WTC11 (cell line): Measurements from ENCODE around the gene FANCI. TPM values are rescaled to one million over a fixed set of nuclear protein-coding genes. Genes with fewer than 3 reads are reported as not detected.

ENCODE experiments used
- ATAC-seq: fragments of 200-7000 bp; cut with Tn5 transposase; 2 replicates; pipeline ENCODE4 v1.10.0; 2021; ENCODE audit warnings: mild to moderate bottlenecking, moderate library complexity
- CTCF ChIA-PET: fragments of 300-600 bp; sonication (Branson Sonifier 250); formaldehyde crosslinking; loops from one replicate; lab custom pipeline; 2021; ENCODE audit warnings: antibody characterized with exemption; lab: Charles Lee
- POLR2A ChIA-PET: fragments of 350-600 bp; sonication (Branson Sonifier 250); formaldehyde crosslinking; loops from one replicate; lab custom pipeline; 2021; ENCODE audit warnings: antibody characterized with exemption; lab: Charles Lee
- DNase-seq: peaks from one replicate; pipeline ENCODE4 v3.0.0; 2021; ENCODE audit warnings: low spot score
- H3K27ac Mint-ChIP-seq: 2 replicates; pipeline ENCODE4 v1.8.0; 2021; ENCODE audit warnings: mixed read lengths
- H3K27me3 Mint-ChIP-seq: 2 replicates; pipeline ENCODE4 v1.8.0; 2021; ENCODE audit warnings: low read depth, mild to moderate bottlenecking, moderate library complexity, mixed read lengths
- H3K36me3 Mint-ChIP-seq: 2 replicates; pipeline ENCODE4 v1.8.0; 2021; ENCODE audit warnings: mixed read lengths
- H3K4me1 Mint-ChIP-seq: 2 replicates; pipeline ENCODE4 v1.8.0; 2022; ENCODE audit warnings: mixed read lengths
- H3K4me3 Mint-ChIP-seq: 2 replicates; pipeline ENCODE4 v1.8.0; 2021; ENCODE audit warnings: mild to moderate bottlenecking, moderate library complexity, mixed read lengths
- H3K9me3 Mint-ChIP-seq: 2 replicates; pipeline ENCODE4 v1.8.0; 2021; ENCODE audit warnings: mixed read lengths
- ATF1 ChIP-seq: sonication (generic); formaldehyde crosslinking; IDR thresholded peaks from 2 replicates; pipeline ENCODE4 v1.8.1; 2023; ENCODE audit warnings: mild to moderate bottlenecking, moderate library complexity, missing genetic modification reagents
- FOXK1 ChIP-seq: sonication (generic); formaldehyde crosslinking; IDR thresholded peaks from 2 replicates; pipeline ENCODE4 v1.8.0; 2022; ENCODE audit warnings: mild to moderate bottlenecking, moderate library complexity, missing genetic modification reagents
- FOXP1 ChIP-seq: sonication (generic); formaldehyde crosslinking; IDR thresholded peaks from 2 replicates; pipeline ENCODE4 v1.8.0; 2022; ENCODE audit warnings: missing genetic modification reagents, mild to moderate bottlenecking, moderate library complexity, borderline replicate concordance
- GTF2I ChIP-seq: fragments of 250-450 bp; sonication (Bioruptor Pico); conservative IDR thresholded peaks from 2 replicates; pipeline ENCODE4 v1.4.0; 2021; ENCODE audit warnings: mild to moderate bottlenecking
- SMAD4 ChIP-seq: sonication (generic); formaldehyde crosslinking; IDR thresholded peaks from 2 replicates; pipeline ENCODE4 v1.8.0; 2022; ENCODE audit warnings: mild to moderate bottlenecking, missing genetic modification reagents
- TCF7 ChIP-seq: sonication (generic); formaldehyde crosslinking; IDR thresholded peaks from 2 replicates; pipeline ENCODE4 v1.8.0; 2022; ENCODE audit warnings: mild to moderate bottlenecking, low read depth, missing genetic modification reagents, moderate library complexity
- ZNF232 ChIP-seq: sonication (generic); formaldehyde crosslinking; IDR thresholded peaks from 2 replicates; pipeline ENCODE4 v1.8.0; 2022; ENCODE audit warnings: mild to moderate bottlenecking, missing genetic modification reagents
- ZNF317 ChIP-seq: sonication (generic); formaldehyde crosslinking; IDR thresholded peaks from 2 replicates; pipeline ENCODE4 v1.8.1; 2023; ENCODE audit warnings: low read depth, mild to moderate bottlenecking, moderate library complexity, missing genetic modification reagents, borderline replicate concordance
- ZNF416 ChIP-seq: fragments of 250-450 bp; sonication (Bioruptor Pico); IDR thresholded peaks from 2 replicates; pipeline ENCODE4 v1.9.0; 2021; ENCODE audit warnings: mild to moderate bottlenecking, inconsistent platforms
- total RNA-seq: library from RNA; stranded (reverse); gene quantifications from 3 replicates; pipeline ENCODE4 v1.2.3, GENCODE V29; 2021
- TF ChIP-seq, protein P1 (sequence below): fragments of 250-450 bp; sonication (Bioruptor Pico); IDR thresholded peaks from 2 replicates; pipeline ENCODE4 v1.9.0; 2021; ENCODE audit warnings: mild to moderate bottlenecking, borderline replicate concordance
- TF ChIP-seq, protein P2 (sequence below): sonication (generic); formaldehyde crosslinking; IDR thresholded peaks from 2 replicates; pipeline ENCODE4 v1.8.0; 2023; ENCODE audit warnings: mild to moderate bottlenecking, missing genetic modification reagents
- TF ChIP-seq, protein P3 (sequence below): sonication (generic); formaldehyde crosslinking; IDR thresholded peaks from 2 replicates; pipeline ENCODE4 v1.8.0; 2023; ENCODE audit warnings: missing genetic modification reagents
- TF ChIP-seq, protein P4 (sequence below): sonication (generic); formaldehyde crosslinking; IDR thresholded peaks from 2 replicates; pipeline ENCODE4 v1.8.1; 2023; ENCODE audit warnings: mild to moderate bottlenecking, missing genetic modification reagents, moderate library complexity
- TF ChIP-seq, protein P5 (sequence below): fragments of 250-450 bp; sonication (Bioruptor Pico); conservative IDR thresholded peaks from 2 replicates; pipeline ENCODE4 v1.9.0; 2021; ENCODE audit warnings: mild to moderate bottlenecking
- TF ChIP-seq, protein P6 (sequence below): sonication (generic); formaldehyde crosslinking; IDR thresholded peaks from 2 replicates; pipeline ENCODE4 v1.8.0; 2022; ENCODE audit warnings: mild to moderate bottlenecking, missing genetic modification reagents
- TF ChIP-seq, protein P7 (sequence below): fragments of 250-450 bp; sonication (Bioruptor Pico); IDR thresholded peaks from 2 replicates; pipeline ENCODE4 v1.9.0; 2021; ENCODE audit warnings: mild to moderate bottlenecking

The FANCI gene
- total RNA-seq, 1 experiment from 2014 or later: 108 TPM

DNA sequence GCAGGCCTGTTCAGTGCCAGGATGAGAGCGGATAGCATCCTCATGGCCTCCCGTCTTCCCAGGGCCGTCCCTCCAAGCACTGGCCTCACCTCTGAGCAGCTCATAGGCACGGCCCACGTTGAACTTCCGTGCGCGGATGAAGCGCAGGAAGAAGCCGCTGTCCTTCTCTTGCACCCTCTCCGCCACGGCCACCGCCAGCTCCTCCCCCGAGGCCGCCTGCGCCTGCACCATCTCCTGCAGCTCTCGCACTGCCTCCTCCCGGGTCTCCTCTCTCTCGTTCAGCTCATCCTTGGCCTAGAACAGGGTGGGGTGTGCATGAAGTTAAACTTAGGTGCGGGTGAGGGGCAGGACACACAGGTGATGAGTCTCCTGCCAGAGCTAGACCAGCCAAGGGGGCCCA lies 26.7 kb upstream of the FANCI start (continued):
- TF ChIP-seq ZNF232: no peak
- no peak for TF ChIP-seq SMAD4 (CRISPR knock-in tag)
- TF ChIP-seq, protein P1, sequence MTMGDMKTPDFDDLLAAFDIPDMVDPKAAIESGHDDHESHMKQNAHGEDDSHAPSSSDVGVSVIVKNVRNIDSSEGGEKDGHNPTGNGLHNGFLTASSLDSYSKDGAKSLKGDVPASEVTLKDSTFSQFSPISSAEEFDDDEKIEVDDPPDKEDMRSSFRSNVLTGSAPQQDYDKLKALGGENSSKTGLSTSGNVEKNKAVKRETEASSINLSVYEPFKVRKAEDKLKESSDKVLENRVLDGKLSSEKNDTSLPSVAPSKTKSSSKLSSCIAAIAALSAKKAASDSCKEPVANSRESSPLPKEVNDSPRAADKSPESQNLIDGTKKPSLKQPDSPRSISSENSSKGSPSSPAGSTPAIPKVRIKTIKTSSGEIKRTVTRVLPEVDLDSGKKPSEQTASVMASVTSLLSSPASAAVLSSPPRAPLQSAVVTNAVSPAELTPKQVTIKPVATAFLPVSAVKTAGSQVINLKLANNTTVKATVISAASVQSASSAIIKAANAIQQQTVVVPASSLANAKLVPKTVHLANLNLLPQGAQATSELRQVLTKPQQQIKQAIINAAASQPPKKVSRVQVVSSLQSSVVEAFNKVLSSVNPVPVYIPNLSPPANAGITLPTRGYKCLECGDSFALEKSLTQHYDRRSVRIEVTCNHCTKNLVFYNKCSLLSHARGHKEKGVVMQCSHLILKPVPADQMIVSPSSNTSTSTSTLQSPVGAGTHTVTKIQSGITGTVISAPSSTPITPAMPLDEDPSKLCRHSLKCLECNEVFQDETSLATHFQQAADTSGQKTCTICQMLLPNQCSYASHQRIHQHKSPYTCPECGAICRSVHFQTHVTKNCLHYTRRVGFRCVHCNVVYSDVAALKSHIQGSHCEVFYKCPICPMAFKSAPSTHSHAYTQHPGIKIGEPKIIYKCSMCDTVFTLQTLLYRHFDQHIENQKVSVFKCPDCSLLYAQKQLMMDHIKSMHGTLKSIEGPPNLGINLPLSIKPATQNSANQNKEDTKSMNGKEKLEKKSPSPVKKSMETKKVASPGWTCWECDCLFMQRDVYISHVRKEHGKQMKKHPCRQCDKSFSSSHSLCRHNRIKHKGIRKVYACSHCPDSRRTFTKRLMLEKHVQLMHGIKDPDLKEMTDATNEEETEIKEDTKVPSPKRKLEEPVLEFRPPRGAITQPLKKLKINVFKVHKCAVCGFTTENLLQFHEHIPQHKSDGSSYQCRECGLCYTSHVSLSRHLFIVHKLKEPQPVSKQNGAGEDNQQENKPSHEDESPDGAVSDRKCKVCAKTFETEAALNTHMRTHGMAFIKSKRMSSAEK (CRISPR knock-in tag): no peak
- TF ChIP-seq GTF2I (CRISPR knock-in tag): no peak
- TF ChIP-seq, all 79 proteins: peak for 0

DNA sequence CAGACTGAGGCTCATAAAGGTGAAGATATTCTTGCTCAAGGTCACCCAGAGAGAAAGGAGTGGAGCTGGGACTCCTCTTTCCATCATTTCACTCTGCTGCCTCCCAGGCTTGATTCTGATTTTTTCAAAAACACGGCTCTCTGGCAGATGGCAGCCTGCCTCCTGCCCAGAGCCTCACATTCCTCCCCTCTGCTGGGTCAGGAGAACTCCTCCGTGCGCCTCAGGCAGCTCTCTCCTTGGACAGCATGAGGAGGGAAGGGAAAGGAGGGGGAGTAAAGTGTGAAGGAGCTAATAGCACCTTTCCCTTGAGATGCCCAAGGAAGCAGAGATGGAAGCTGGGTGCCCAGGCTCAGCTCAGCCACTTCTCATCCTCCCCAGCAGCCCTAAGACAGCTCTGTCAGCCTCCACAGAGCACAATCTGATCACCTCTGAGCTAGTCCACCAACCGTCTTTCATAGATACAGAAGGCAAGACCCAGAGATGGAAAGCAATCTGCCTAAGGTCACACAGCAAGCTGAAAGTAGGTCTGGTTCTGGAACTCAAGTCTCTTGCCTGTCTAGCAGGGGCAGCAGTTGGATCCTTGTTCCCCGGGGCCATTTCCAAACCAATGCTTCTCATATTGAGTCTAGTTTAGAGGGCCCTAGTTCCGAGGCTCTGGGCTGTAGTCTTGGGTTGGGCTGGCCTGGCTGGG lies 25.9 kb upstream of the FANCI start:
- Mint-ChIP-seq H3K4me1 (0 out of 2 replicates have a peak, but pooled peaks cover 3% of the 10 kb centered on the region), H3K36me3 (no peaks in the 10 kb centered on the region), H3K27ac (no peak overlapping the region), H3K4me3 (no peak overlapping the region), H3K27me3 (peaks cover 3% of the 10 kb centered on the region; the same call in 1 of the 2 replicates), H3K9me3 (no peaks in the 10 kb centered on the region)
- POLR2A ChIA-PET: no interaction called here
- CTCF ChIA-PET: interaction anchor here (4.4 kb wide), 1 partner anchor 12 kb away, joined by 56 read pairs; no protein-coding TSS in a partner anchor
- DNase-seq (no peak), ATAC-seq (no peak)
- TF ChIP-seq, protein P2, sequence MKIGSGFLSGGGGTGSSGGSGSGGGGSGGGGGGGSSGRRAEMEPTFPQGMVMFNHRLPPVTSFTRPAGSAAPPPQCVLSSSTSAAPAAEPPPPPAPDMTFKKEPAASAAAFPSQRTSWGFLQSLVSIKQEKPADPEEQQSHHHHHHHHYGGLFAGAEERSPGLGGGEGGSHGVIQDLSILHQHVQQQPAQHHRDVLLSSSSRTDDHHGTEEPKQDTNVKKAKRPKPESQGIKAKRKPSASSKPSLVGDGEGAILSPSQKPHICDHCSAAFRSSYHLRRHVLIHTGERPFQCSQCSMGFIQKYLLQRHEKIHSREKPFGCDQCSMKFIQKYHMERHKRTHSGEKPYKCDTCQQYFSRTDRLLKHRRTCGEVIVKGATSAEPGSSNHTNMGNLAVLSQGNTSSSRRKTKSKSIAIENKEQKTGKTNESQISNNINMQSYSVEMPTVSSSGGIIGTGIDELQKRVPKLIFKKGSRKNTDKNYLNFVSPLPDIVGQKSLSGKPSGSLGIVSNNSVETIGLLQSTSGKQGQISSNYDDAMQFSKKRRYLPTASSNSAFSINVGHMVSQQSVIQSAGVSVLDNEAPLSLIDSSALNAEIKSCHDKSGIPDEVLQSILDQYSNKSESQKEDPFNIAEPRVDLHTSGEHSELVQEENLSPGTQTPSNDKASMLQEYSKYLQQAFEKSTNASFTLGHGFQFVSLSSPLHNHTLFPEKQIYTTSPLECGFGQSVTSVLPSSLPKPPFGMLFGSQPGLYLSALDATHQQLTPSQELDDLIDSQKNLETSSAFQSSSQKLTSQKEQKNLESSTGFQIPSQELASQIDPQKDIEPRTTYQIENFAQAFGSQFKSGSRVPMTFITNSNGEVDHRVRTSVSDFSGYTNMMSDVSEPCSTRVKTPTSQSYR (CRISPR knock-in tag): no peak
- TF ChIP-seq, protein P3, sequence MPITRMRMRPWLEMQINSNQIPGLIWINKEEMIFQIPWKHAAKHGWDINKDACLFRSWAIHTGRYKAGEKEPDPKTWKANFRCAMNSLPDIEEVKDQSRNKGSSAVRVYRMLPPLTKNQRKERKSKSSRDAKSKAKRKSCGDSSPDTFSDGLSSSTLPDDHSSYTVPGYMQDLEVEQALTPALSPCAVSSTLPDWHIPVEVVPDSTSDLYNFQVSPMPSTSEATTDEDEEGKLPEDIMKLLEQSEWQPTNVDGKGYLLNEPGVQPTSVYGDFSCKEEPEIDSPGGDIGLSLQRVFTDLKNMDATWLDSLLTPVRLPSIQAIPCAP (CRISPR knock-in tag): no peak
- TF ChIP-seq GTF2I (CRISPR knock-in tag) (no peak), FOXK1 (CRISPR knock-in tag) (no peak)
- TF ChIP-seq, protein P4, sequence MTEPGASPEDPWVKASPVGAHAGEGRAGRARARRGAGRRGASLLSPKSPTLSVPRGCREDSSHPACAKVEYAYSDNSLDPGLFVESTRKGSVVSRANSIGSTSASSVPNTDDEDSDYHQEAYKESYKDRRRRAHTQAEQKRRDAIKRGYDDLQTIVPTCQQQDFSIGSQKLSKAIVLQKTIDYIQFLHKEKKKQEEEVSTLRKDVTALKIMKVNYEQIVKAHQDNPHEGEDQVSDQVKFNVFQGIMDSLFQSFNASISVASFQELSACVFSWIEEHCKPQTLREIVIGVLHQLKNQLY (CRISPR knock-in tag): no peak

DNA sequence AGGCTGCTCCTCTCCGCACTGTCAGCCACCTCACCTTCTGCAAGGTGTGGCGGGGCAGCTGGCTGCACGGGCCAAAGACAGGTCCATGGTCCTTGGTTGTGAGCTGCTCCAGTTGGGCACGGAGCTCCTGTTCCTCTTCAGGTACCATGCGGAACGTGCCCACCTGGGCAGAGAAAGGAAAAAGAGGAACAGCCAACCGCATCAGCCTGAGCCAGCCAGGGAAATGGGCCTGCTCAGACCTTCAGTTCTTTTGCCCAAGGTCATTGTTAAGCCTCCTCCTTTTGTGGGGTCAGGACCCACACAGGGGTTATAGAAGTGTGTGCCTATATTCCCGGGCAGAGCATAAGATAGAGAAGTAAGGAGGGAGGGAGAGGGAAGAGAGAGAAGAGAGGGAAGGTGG lies 25.2 kb upstream of the FANCI start:
- POLR2A ChIA-PET: no interaction called here
- ATAC-seq: no peak
- TF ChIP-seq FOXP1 (CRISPR knock-in tag) (no peak), ZNF416 (CRISPR knock-in tag) (no peak), ATF1 (CRISPR knock-in tag) (no peak), FOXK1 (CRISPR knock-in tag) (no peak), ZNF317 (CRISPR knock-in tag) (no peak), TCF7 (no peak)
- TF ChIP-seq, protein P5, sequence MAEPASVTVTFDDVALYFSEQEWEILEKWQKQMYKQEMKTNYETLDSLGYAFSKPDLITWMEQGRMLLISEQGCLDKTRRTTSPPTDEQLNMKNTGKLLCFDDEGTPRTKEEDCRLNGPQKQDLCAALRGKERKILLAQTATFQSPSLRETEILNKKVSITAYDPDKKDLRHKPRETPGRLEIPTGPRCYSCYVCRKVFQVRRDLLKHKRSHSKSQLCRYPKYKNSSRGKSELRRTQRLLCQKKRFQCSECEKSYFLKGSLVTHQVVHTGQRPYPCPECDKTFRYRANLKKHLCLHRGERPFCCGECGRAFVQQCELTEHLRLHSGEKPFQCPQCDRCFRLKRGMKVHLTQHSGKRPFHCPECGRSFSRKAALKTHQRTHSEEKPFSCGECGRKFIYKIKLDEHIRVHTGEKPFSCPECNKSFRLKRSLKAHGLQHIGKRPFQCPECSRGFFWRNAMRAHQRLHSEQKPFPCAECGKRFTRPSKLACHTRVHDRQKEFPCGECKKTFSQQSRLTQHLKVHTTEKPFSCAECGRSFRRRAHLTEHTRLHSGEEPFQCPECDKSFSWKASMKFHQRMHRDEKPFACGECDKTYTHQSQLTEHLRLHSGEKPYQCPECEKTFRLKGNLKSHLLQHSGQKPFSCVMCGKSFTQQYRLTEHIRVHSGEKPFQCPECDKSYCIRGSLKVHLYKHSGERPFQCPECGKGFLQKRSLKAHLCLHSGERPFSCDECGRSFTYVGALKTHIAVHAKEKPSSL (CRISPR knock-in tag): no peak
- TF ChIP-seq, protein P6, sequence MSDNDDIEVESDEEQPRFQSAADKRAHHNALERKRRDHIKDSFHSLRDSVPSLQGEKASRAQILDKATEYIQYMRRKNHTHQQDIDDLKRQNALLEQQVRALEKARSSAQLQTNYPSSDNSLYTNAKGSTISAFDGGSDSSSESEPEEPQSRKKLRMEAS (CRISPR knock-in tag): no peak
- TF ChIP-seq, protein P7, sequence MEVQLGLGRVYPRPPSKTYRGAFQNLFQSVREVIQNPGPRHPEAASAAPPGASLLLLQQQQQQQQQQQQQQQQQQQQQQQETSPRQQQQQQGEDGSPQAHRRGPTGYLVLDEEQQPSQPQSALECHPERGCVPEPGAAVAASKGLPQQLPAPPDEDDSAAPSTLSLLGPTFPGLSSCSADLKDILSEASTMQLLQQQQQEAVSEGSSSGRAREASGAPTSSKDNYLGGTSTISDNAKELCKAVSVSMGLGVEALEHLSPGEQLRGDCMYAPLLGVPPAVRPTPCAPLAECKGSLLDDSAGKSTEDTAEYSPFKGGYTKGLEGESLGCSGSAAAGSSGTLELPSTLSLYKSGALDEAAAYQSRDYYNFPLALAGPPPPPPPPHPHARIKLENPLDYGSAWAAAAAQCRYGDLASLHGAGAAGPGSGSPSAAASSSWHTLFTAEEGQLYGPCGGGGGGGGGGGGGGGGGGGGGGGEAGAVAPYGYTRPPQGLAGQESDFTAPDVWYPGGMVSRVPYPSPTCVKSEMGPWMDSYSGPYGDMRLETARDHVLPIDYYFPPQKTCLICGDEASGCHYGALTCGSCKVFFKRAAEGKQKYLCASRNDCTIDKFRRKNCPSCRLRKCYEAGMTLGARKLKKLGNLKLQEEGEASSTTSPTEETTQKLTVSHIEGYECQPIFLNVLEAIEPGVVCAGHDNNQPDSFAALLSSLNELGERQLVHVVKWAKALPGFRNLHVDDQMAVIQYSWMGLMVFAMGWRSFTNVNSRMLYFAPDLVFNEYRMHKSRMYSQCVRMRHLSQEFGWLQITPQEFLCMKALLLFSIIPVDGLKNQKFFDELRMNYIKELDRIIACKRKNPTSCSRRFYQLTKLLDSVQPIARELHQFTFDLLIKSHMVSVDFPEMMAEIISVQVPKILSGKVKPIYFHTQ: no peak

More for the DNA sequence above, 25.2 kb upstream of the FANCI start:
- CTCF ChIA-PET: interaction anchor here (4.4 kb wide), 1 partner anchor 12 kb away, joined by 56 read pairs; no protein-coding TSS in a partner anchor
- no peaks in the 10 kb centered on the region for H3K9me3 Mint-ChIP-seq
- 0 out of 2 replicates have a peak, but pooled peaks cover 3% of the 10 kb centered on the region for H3K4me1 Mint-ChIP-seq
- H3K4me3 Mint-ChIP-seq: no peak overlapping the region
- no peaks in the 10 kb centered on the region for H3K36me3 Mint-ChIP-seq
- no peak for DNase-seq
- H3K27ac Mint-ChIP-seq: no peak overlapping the region
- peaks cover 3% of the 10 kb centered on the region; the same call in 1 of the 2 replicates for H3K27me3 Mint-ChIP-seq
